22Rv1 (cell line): Measurements from ENCODE around the gene MTSS2.

Experiments
- CTCF ChIP-seq: fragments of 450-650 bp; IDR thresholded peaks from 2 replicates; pipeline ENCODE4 v1.5.1; 2017; ENCODE audit warnings: mild to moderate bottlenecking
- ZFX ChIP-seq: fragments of 450-650 bp; IDR thresholded peaks from 2 replicates; pipeline ENCODE4 v1.6.1; 2017; ENCODE audit warnings: antibody characterized with exemption, borderline replicate concordance

- TF ChIP-seq CTCF, result no peak
- no peak for TF ChIP-seq ZFX
Observed at GRCh38 chr16:70661918-70662641, 23.8 kb downstream of the MTSS2 start.
